Uterus (tissue), 4 donors: ENCODE measurements around the gene LIN54. TPM values are rescaled to one million over a fixed set of nuclear protein-coding genes. Genes with fewer than 3 reads are reported as not detected.

Experiments used
- DNase-seq, 2 donors: peaks; one replicate each; pipeline ENCODE4 v3.0.0-alpha.2; 2019 to 2020
- H3K27ac ChIP-seq, 2 donors: fragments of 200-600 bp; sonication (generic); 1 replicate in 1 of 2; 2 replicates in 1 of 2; pipeline ENCODE4 v1.5.1; 2016 to 2018
- H3K27me3 ChIP-seq, 2 donors: fragments of 200-600 bp; sonication (generic); one replicate each; pipeline ENCODE4 v1.5.1; 2018 to 2019; ENCODE audit warnings: control low read depth in 1 of 2
- H3K36me3 ChIP-seq, 2 donors: fragments of 200-600 bp; sonication (generic); one replicate each; pipeline ENCODE4 v1.5.1; 2019; ENCODE audit warnings: control low read depth in 1 of 2
- H3K4me1 ChIP-seq, 2 donors: fragments of 200-600 bp; sonication (generic); one replicate each; pipeline ENCODE4 v1.5.1; 2018 to 2019; ENCODE audit warnings: control low read depth in 1 of 2
- H3K4me3 ChIP-seq, 2 donors: fragments of 200-600 bp; sonication (generic); 1 replicate in 1 of 2; 2 replicates in 1 of 2; pipeline ENCODE4 v1.5.1; 2018 to 2019; ENCODE audit warnings: mild to moderate bottlenecking in 1 of 2
- H3K9me3 ChIP-seq, 2 donors: fragments of 200-600 bp; sonication (generic); one replicate each; pipeline ENCODE4 v1.5.1; 2019; ENCODE audit warnings: control low read depth in 1 of 2
- CTCF ChIP-seq, 4 experiments: fragments of 200-600 bp in 2 of 4; fragments of 450-650 bp in 2 of 4; sonication (generic) in 2 of 4; IDR thresholded peaks; one replicate each; pipeline ENCODE4 v1.5.1; 2016 to 2019; ENCODE audit warnings: antibody characterized with exemption in 4 of 4, mild to moderate bottlenecking in 2 of 4, moderate library complexity in 1 of 4
- POLR2A ChIP-seq, 2 donors: fragments of 450-650 bp; IDR thresholded peaks; one replicate each; pipeline ENCODE4 v1.6.1; 2016; ENCODE audit warnings: antibody characterized with exemption in 2 of 2, mild to moderate bottlenecking in 1 of 2, moderate library complexity in 1 of 2
- intact Hi-C: fragments of 100-400 bp; cut with DNase I; formaldehyde crosslinking; loops from one replicate; pipeline ENCODE4 v1.15.1; 2023; ENCODE audit warnings: low total_unique reads
- total RNA-seq, 4 donors: library from RNA; depleted of rRNA in 3 of 4; stranded (reverse); fragments of >200 nt in 3 of 4; gene quantifications; one replicate each; pipeline versions ENCODE4 v1.1.0 to v1.2.4, GENCODE V29; 2014 to 2023
- donor health status: DM: yes; HTN: yes; CAD: no.

The LIN54 gene
- total RNA-seq, 4 donors from 2014 or later: 3.3 to 47.6 (median 20.2) TPM

- DNase-seq: no peak
- H3K4me1 ChIP-seq: no peaks in the 10 kb centered on the region
- intact Hi-C loops: no loop called here
These were observed 105.4 kb downstream of the LIN54 start for GRCh38 chr4:82905205-82905604.

DNA sequence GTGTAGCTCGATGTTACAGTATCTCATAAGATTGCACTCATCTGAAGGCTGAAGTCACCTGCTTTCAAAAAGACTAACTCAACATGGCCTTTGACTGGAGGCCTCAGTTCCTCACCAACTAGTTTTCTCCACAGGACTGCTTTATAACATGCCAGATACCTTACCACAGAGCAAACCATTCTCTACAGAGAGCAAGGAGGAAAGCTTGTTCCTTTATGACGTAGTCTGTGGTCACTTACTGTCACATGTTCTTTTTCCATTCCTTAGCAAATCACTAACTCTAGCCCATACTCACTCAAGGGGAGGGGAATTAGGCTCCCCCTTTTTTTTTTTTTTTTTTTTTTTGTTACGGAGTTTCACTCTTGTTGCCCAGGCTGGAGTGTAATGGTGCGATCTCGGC lies 106.9 kb downstream of the LIN54 start:
- intact Hi-C loops: loop anchor here (5.0 kb wide), 1 partner anchor 109 kb away; the partner anchor contains the start of gene LIN54
- Histone ChIP-seq H3K36me3 (no peaks in the 10 kb centered on the region), H3K4me1 (peaks cover 0 to 4% of the 10 kb centered on the region in 2 donors), H3K9me3 (no peaks in the 10 kb centered on the region), H3K27me3 (no peaks in the 10 kb centered on the region), H3K4me3 (no peak overlapping the region), H3K27ac (no peak overlapping the region)
- DNase-seq: no peak
- TF ChIP-seq POLR2A (IDR thresholded peaks at IDR 0.05) (no peak), CTCF (IDR thresholded peaks at IDR 0.05) (no peak)

More at GRCh38 chr4:82905205-82905604, 105.4 kb downstream of the LIN54 start:
- H3K9me3 ChIP-seq: no peaks in the 10 kb centered on the region
- H3K27ac ChIP-seq: no peak overlapping the region
- no peaks in the 10 kb centered on the region for H3K36me3 ChIP-seq
- H3K27me3 ChIP-seq: no peaks in the 10 kb centered on the region
- TF ChIP-seq POLR2A (IDR thresholded peaks at IDR 0.05) (no peak), CTCF (IDR thresholded peaks at IDR 0.05) (no peak)
- H3K4me3 ChIP-seq: no peak overlapping the region

- peaks cover 0 to 4% of the 10 kb centered on the region in 2 donors for H3K4me1 ChIP-seq
- peak overlapping the region; percentile 97 to 99 for H3K27ac ChIP-seq
- peak overlapping the region; percentile 68 to 76 for H3K4me3 ChIP-seq
- no peaks in the 10 kb centered on the region for H3K27me3 ChIP-seq
- H3K9me3 ChIP-seq: no peaks in the 10 kb centered on the region
- no peaks in the 10 kb centered on the region for H3K36me3 ChIP-seq
- TF ChIP-seq POLR2A (IDR thresholded peaks at IDR 0.05): no peak
- TF ChIP-seq CTCF (IDR thresholded peaks at IDR 0.05): no peak
- DNase-seq: no peak
- intact Hi-C loops: loop anchor here (5.0 kb wide), 1 partner anchor 111 kb away; the partner anchor contains the start of gene LIN54
These were observed 109.4 kb downstream of the LIN54 start for GRCh38 chr4:82901183-82901718.

- H3K27ac ChIP-seq: peak within 1 kb of the TSS; percentile 97 to 99
These were observed 110.0 kb downstream of the LIN54 start, which contains the start of gene THAP9 for GRCh38 chr4:82900411-82901182. THAP9 (plus strand) TSS chr4:82900735; CDS start chr4:82900803, 68 bp downstream.

More at GRCh38 chr4:82900411-82901182, 110.0 kb downstream of the LIN54 start, which contains the start of gene THAP9:
- Histone ChIP-seq H3K4me3 (peak within 1 kb of the TSS; percentile 68 to 76), H3K4me1 (peaks cover 0 to 4% of the 10 kb centered on the region in 2 donors), H3K9me3 (no peaks in the 10 kb centered on the region), H3K27me3 (no peaks in the 10 kb centered on the region), H3K36me3 (no peaks in the 10 kb centered on the region)
- TF ChIP-seq CTCF (IDR thresholded peaks at IDR 0.05) (peak in 1 of 4 experiments; percentile 11), POLR2A (IDR thresholded peaks at IDR 0.05) (peak; percentile 61 to 75)
- intact Hi-C loops: loop anchor here (5.0 kb wide), 1 partner anchor 112 kb away; the partner anchor contains the start of gene LIN54
- peak; percentile 97 to 98 for DNase-seq
